Activated CD8-positive, alpha-beta memory T cell treated with anti-CD3 and anti-CD28 coated beads, Interleukin-2, amount 50 U/mL, for 1 hour (primary cell): ENCODE measurements around the gene GPR17.

Experiments used
- DNase-seq: peaks from one replicate; pipeline ENCODE4 v3.0.0-alpha.2; 2020; ENCODE audit errors: extremely low read depth

Gene GPR17, protein sequence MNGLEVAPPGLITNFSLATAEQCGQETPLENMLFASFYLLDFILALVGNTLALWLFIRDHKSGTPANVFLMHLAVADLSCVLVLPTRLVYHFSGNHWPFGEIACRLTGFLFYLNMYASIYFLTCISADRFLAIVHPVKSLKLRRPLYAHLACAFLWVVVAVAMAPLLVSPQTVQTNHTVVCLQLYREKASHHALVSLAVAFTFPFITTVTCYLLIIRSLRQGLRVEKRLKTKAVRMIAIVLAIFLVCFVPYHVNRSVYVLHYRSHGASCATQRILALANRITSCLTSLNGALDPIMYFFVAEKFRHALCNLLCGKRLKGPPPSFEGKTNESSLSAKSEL

GRCh38 chr2:127645395-127646291, at the start of gene GPR17:
Gene GPR17, plus strand, starts transcription at chr2:127646153. Its CDS starts 4,583 bp downstream, at chr2:127650736.
- DNase-seq, result no peak

DNA sequence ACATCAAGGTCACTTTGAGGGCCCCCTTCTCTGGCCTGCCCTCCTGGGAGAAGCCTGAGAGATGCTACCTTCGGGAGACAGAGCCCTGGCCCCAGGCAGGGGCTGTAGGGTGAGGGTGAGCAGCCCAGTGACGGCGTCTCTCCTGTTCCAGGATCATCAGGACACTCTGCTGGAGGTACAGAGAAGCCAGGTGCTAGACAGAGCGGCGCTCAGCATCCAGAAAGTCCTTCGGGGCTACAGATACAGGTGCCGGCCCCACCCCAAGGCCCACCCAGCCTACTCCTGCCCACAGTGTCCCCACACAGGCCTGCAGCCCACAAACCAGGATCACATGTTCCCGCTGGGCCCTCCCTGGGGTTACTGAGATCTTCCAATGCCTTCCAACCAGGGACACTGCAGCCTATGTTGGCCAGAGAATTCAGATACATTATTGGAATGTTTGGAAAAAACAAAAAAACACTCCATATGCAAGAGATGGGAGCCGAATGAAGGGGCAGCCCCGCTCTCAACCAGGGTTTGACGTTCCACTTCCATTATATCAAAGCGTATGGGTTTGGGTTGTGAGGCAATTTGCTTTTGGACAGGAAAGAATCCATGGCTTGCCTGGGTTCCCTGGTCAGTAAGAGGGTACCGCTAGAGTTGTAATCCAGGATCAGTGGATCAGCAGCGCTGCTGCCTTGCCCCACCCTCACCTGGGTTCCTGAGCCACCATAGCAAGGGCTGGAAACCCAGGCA, 49.5 kb upstream of the GPR17 start:
- no peak for DNase-seq

DNA sequence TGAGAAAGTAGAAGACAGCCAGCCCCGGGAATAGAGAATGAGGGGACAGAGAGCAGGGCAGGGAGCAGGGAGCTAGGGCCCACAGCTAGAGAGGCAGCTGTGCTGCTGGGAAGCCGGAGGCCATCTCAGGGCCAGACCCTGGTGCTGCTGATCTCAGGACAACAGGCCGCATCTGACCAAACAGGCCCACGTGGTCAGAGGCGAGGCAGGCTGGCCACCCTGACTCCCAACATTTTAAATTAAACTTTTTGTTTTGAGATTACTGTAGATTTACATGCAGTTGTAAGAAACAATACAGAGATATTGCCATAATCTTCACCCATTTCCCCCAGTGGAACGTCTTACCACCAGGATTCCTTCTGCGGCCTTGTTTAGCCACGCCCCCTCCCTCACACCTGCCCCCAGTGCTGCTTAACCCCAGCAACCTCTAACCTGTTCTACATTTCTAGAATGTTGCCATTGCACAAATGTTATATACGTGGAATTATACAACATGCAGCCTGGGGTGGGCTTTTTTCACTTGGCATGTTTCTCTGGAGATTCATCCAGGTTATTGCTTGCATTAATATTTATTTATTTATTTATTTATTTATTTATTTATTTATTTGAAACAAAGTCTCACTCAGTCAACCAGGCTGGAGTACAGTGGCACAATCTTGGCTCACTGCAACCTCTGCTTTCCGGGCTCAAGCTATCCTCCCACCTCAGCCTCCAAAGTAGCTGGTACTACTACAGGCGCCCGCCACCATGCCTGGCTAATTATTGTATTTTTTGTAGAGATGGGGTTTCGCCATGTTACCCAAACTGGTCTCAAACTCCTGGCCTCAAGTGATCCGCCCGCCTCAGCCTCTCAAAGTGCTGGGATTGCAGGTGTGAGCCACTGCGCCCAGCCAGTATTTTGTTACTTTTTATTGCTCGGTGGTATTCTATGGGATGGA, 48.6 kb upstream of the GPR17 start:
- no peak for DNase-seq

DNA sequence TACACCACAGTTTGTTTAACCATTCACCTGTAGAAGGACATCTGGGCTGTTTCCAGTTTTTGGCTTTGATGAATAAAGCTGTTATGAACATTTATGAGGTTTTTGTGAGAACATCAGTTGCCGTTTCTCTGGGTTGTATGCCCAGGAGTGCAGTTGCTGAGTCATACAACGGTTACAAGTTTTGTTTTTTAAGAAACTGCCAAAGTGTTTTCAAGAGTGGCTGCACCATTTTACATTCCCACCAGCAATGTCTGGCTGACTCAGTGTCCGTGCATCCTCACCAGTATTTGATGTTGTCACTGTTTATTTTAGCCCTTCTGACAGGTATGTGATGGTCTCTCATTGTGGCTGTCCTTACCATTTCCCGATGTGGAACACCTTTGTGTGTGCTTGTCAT, 48.0 kb upstream of the GPR17 start:
- DNase-seq, result no peak

GRCh38 chr2:127598711-127599110, 47.2 kb upstream of the GPR17 start:
- DNase-seq, result no peak

GRCh38 chr2:127599211-127599610, 46.7 kb upstream of the GPR17 start:
- DNase-seq, result no peak

DNA sequence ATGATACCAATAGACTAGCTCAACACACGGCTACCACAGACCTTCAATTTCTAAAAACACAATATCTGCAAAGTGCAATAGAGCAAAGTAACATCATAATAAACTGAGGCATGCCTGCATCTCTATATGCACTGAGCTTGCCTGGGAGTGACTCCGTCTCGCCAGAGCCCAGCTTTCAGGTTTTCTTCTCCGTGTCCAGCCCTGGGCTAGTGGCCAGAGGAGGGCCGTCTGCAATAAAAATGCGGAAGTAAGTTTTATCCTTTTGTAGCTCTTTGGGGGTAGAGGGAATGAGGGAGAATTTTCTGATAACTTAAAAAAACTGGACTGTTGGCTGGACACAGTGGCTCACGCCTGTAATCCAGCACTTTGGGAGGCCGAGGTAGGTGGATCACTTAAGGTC, 41.0 kb upstream of the GPR17 start:
- DNase-seq, result no peak

- no peak for DNase-seq
Observed at GRCh38 chr2:127605691-127606263, 40.2 kb upstream of the GPR17 start.

GRCh38 chr2:127606625-127607398, 39.1 kb upstream of the GPR17 start:
- no peak for DNase-seq

DNA sequence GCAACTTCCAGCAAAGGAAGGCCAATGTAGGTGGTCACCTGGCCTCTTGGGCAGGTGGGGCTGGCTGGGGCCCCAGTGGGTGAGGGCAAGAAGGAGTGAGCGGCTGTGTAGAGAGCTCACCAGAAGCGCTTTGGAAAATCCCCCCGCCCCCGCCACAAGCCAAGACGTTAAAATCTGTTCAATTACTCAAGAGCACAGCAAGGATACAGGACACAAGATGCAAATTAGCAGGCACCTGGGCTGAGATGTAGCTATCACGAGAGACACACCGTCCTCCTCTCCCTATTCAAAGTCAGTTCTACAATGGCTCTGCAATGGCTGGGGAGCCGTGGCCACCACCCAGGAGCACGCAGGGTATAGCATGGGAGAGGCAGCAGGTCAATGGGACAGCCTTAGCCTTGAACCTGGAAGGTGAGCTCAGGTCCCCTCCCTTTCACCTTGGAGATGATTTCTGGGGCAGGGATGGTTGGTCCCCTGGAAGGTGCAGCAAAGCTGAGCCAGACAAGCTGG, 38.5 kb upstream of the GPR17 start:
- DNase-seq, result no peak

DNA sequence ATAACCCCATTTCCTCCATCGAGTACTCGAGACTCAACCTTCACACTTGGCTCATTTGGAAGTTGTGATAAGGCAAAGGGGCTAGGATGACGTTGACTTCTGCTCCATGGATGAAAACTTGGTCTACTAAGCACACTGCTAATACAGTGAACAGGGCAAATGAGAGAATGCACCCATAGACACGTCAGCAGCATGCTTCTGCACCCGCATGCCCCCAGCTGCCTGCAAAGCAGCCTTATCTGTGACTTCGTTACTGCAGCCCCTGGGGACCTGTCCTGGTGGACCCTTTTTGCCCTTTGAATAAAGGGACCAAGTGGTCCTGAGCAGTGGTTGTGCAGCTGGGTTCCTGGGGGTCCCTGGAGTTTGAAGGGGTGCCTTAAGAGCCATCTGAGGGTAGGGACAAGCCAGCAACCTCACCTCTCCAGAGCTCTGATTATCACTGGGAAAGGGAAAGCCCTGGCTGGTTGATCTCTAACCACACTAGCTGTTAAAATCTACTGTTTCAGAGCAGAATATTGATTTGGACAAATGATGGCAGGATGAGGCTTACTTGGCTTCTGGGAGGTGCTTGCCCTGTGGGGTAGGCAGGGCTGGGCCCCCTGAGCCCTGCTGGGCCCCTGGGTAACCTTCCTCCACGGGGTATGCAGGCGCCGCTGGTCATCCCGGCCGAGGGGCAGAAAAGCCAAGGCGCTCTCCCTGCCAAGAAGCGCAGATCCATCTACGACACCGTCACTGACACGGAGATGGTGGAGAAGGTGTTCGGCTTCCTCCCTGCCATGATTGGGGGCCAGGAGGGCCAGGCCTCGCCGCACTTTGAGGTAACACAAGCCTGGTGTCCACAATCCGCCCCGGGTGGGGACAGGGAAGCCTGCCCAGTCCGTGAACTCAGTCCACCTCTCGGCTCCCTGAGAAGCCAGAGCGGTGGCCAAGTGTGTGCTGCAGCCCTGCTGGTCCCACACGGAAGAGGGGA, 37.6 kb upstream of the GPR17 start:
- no peak for DNase-seq

- DNase-seq, result no peak
Observed at GRCh38 chr2:127609031-127609751, 36.8 kb upstream of the GPR17 start.

DNA sequence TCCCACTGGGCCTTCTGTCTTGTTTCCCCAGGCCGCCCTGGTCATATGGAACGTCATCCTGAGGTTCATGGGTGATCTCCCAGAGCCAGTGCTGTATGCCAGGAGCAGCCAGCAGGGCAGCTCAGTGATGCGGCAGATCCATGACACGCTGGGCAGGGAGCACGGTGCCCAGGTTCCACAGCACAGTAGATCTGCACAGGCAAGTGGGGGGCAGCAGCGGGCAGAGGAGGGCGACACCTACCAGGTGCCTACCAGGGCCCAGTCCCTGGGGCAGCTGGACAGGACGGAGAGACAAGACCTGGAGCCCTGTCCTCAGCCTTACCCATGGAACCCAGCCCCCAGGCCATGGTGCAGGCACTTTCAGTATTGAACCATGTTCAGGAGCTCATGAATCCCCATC, 36.1 kb upstream of the GPR17 start:
- DNase-seq, result no peak

- DNase-seq, result no peak
Observed at GRCh38 chr2:127610561-127610960, 35.4 kb upstream of the GPR17 start.

DNA sequence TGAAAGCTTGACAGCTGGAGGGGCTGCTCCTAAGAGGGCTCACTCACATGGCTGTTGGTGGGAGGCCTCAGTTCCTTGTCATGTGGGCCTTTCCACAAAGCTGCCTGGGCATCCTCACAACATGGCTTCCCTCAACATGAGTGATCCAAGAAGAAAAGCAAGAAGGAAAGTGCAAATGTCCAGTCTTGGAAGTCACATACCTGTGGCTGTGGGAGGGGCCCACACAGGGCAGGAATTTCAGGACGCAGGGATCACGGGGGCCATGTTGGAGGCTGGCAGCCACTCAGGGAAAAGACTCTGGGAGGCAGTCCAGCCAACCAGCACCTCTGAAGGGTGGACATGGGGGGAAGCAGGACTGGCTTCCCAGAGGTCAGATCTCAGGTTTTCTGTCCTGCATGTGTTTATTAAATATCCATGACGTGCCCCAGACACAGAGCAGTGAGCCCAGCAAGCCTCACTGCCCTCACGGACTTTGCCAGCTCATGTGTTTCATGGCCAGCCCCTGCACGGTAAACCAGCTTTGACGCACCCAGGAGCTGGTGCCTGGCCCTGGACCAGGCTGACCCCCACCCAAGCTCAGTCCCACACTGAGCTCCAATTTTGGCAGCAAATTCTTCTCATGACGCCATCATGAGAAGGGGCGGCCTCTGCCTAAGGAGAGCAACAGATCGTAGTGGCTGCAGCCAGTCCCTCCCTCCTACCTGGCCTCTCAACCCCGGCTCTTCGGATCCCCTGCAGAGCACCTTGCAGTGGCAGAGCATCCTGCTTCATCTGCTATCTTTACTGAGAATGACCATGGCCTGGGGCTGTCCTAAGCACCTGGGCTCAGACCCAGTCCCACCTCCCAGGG, 34.7 kb upstream of the GPR17 start:
- DNase-seq, result no peak

GRCh38 chr2:127612111-127612822, 33.7 kb upstream of the GPR17 start:
- DNase-seq, result no peak
